Neural crest cell (in vitro differentiated cells): Measurements from ENCODE around the gene PSKH1. TPM values are rescaled to one million over a fixed set of nuclear protein-coding genes. Genes with fewer than 3 reads are reported as not detected.
"Not testable (repeated sequence)": the region's sequence is repeated elsewhere in the genome, so short reads cannot be mapped to it uniquely, and the experiment has no call there.

ENCODE experiments used
- DNase-seq: peaks from one replicate; pipeline ENCODE4 v3.0.0; 2021; ENCODE audit warnings: low read depth, mixed read lengths, low spot score
- H3K27ac Mint-ChIP-seq: one replicate; pipeline ENCODE4 v1.8.0; 2021; ENCODE audit warnings: mild to moderate bottlenecking, mixed read lengths; ENCODE audit not compliant: unreplicated experiment
- H3K27me3 Mint-ChIP-seq: 2 replicates; pipeline ENCODE4 v1.8.0; 2021; ENCODE audit warnings: low read depth, mild to moderate bottlenecking, mixed read lengths
- H3K36me3 Mint-ChIP-seq: 2 replicates; pipeline ENCODE4 v1.8.0; 2021; ENCODE audit warnings: low read depth, mild to moderate bottlenecking, mixed read lengths
- H3K4me1 Mint-ChIP-seq: 2 replicates; pipeline ENCODE4 v1.8.0; 2021; ENCODE audit warnings: mixed read lengths
- H3K4me3 Mint-ChIP-seq: one replicate; pipeline ENCODE4 v1.8.0; 2021; ENCODE audit warnings: mild to moderate bottlenecking, mixed read lengths
- H3K9me3 Mint-ChIP-seq: 2 replicates; pipeline ENCODE4 v1.8.0; 2021; ENCODE audit warnings: mixed read lengths
- total RNA-seq: library from RNA; stranded (reverse); gene quantifications from 2 replicates; pipeline ENCODE4 v1.2.1, GENCODE V29; 2021
- TF ChIP-seq, protein P1 (sequence below): fragments of 200-600 bp; sonication (generic); conservative IDR thresholded peaks from 2 replicates; pipeline ENCODE4 v1.5.0; 2021; ENCODE audit warnings: antibody characterized with exemption, mild to moderate bottlenecking

The PSKH1 gene
- total RNA-seq, 1 donor from 2014 or later, result 41.5 TPM

- TF ChIP-seq, protein P1, sequence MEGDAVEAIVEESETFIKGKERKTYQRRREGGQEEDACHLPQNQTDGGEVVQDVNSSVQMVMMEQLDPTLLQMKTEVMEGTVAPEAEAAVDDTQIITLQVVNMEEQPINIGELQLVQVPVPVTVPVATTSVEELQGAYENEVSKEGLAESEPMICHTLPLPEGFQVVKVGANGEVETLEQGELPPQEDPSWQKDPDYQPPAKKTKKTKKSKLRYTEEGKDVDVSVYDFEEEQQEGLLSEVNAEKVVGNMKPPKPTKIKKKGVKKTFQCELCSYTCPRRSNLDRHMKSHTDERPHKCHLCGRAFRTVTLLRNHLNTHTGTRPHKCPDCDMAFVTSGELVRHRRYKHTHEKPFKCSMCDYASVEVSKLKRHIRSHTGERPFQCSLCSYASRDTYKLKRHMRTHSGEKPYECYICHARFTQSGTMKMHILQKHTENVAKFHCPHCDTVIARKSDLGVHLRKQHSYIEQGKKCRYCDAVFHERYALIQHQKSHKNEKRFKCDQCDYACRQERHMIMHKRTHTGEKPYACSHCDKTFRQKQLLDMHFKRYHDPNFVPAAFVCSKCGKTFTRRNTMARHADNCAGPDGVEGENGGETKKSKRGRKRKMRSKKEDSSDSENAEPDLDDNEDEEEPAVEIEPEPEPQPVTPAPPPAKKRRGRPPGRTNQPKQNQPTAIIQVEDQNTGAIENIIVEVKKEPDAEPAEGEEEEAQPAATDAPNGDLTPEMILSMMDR, result no peak
- Mint-ChIP-seq H3K36me3 (no peaks in the 10 kb centered on the region), H3K9me3 (no peaks in the 10 kb centered on the region), H3K4me3 (peak within 1 kb of the TSS; percentile 97), H3K27ac (peak within 1 kb of the TSS; percentile 94), H3K27me3 (no peaks in the 10 kb centered on the region), H3K4me1 (peaks cover 38% of the 10 kb centered on the region)
- DNase-seq, result peak; percentile 62
These were observed 75.6 kb downstream of the PSKH1 start, which contains the start of gene SLC12A4 for GRCh38 chr16:67968400-67969253. Gene SLC12A4, minus strand, starts transcription at chr16:67968637. Its CDS starts 84 bp downstream, at chr16:67968553.

DNA sequence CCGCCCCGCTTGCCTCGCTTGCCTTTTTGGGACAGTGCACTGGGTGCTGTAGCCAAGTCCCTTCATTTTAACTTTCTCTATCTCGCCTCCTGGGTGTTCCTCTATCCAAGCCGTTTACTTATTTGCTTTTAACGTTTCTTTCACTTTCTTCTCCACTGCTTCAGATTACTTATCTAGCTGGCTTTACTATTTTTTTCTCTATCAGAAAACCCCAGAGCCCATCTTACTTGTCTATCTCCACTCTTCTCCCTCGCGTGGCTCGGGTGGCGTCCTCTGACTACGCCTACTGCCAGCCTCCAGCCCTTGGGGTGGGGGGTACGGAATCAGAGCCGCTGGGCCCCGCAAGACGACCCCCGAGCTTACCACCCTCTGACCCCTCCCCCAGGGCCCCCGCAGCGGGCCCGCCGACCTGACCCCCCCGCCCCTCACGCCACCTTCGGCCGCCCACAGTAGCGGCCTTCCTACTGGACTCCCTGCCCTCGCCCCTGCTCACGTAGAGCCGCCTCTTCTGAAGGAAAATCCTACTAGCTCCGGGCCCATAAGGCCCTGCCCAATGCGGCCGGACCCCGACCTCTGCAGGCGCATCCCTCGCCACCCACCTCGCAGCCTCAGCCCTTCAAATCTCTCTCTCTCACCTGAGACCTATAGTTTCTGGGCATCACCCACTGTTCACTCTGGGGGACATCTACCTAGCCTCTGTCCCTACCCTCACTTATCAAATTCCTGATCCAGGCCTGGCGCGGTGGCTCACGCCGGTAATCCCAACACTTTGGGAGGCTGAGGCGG is 76.4 kb downstream of the PSKH1 start:
- Mint-ChIP-seq H3K9me3 (no peaks in the 10 kb centered on the region), H3K27me3 (no peaks in the 10 kb centered on the region), H3K4me1 (peaks cover 36% of the 10 kb centered on the region), H3K4me3 (peak overlapping the region; percentile 84), H3K36me3 (no peaks in the 10 kb centered on the region), H3K27ac (no peak overlapping the region)
- TF ChIP-seq, protein P1, result no peak
- no peak for DNase-seq

DNA sequence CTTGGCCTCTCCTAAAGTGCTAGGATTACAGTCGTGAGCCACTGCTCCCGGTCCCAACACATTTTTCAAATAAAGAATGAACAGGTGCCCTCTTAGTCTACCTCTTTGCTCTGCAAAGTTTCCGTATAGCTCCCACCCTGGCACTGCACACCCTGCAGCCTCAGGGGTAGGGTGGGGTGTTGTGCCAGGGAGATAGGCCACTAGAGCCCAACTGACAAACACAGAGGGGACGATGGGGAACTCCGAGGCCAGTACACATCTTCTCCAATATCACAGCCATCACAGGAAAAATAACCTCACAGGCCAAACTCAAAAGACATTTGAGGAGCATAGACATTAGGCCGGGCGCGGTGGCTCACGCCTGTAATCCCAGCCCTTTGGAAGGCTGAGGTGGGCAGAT is 78.1 kb downstream of the PSKH1 start:
- no peaks in the 10 kb centered on the region for H3K36me3 Mint-ChIP-seq
- no peak for DNase-seq
- TF ChIP-seq, protein P1, result no peak
- H3K27me3 Mint-ChIP-seq, result peaks cover 7% of the 10 kb centered on the region
- peaks cover 25% of the 10 kb centered on the region for H3K4me1 Mint-ChIP-seq
- H3K4me3 Mint-ChIP-seq, result peak overlapping the region; percentile 78
- H3K9me3 Mint-ChIP-seq, result no peaks in the 10 kb centered on the region
- H3K27ac Mint-ChIP-seq, result no peak overlapping the region

GRCh38 chr16:67972285-67972684 is 79.2 kb downstream of the PSKH1 start:
- H3K4me3 Mint-ChIP-seq, H3K9me3 Mint-ChIP-seq, H3K36me3 Mint-ChIP-seq, H3K27ac Mint-ChIP-seq, DNase-seq: not testable (repeated sequence)
- Mint-ChIP-seq H3K4me1 (peaks cover 16% of the 10 kb centered on the region), H3K27me3 (peaks cover 10% of the 10 kb centered on the region)

GRCh38 chr16:67975321-67976105 is 82.5 kb downstream of the PSKH1 start:
- H3K27me3 Mint-ChIP-seq, result peaks cover 10% of the 10 kb centered on the region
- H3K27ac Mint-ChIP-seq, result no peak overlapping the region
- no peak for DNase-seq
- H3K4me1 Mint-ChIP-seq, result no peaks in the 10 kb centered on the region
- H3K36me3 Mint-ChIP-seq, result no peaks in the 10 kb centered on the region
- H3K9me3 Mint-ChIP-seq, result no peaks in the 10 kb centered on the region
- H3K4me3 Mint-ChIP-seq, result no peak overlapping the region
- TF ChIP-seq, protein P1, result no peak
